ENCODE results near the gene HLA-DOB. TPM values are rescaled to one million over a fixed set of nuclear protein-coding genes. Genes with fewer than 3 reads are reported as not detected.

Gene HLA-DOB
- total and polyA plus RNA-seq, 2 of the 13 experiments (the other 11 are each of a cell fraction or from before 2014, with no cell fraction given): not detected

DNA sequence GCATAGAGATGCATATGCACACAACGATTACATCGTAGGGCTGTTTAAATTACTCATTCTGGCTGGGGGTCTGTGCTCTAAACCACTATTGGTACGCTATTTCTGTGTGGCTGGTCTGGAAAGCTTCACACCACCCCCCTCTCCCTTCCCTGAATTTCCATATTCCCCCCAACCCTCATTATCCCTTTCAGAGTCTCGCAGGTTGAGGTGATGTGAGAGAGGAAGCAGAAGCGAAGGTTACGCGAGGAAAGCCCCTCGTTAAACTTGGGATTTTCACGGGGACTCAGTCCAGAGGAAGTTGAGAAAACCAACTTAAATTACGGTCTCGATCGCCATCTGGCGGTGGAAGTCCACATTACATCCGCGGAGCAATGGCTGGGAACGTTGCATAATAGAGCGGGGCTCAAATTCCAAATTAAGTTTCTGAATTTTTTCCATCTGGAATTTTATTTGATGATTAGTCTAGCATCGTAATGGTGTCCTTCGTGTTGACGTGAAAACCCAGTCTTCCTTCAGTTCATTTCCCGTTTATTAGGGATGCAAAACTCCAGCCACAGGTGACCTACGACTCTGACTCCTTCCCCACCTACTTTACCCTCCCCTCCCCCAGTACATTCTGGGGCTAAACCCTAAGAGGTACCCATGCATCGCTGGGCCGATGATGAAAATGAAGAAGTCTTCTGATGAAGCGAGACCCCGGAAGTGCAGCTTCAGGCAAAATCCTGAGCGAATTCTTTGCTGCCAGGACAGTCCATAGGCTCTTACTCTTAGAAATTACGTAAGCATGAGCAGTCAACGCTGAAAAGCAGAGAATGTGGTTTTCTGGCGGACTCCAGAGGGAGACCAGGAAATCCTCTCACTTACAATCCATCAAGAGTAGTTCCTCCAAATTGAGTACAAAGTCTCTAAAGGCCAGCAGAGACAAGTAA lies 19.7 kb downstream of the HLA-DOB start (continued):
- TF ChIP-seq ZNF749 (CRISPR knock-in tag; IDR thresholded peaks at IDR 0.05; ENCODE audit: borderline replicate concordance): no peak
- no peak for TF ChIP-seq HOXA3 (CRISPR knock-in tag; IDR thresholded peaks at IDR 0.05)
- 0 out of 2 replicates have a peak, but pooled peaks have one; percentile 47 for TF ChIP-seq SETDB1 (CRISPR knock-in tag; IDR thresholded peaks at IDR 0.05; ENCODE audit: borderline replicate concordance)
- no peak for TF ChIP-seq ZNF564 (CRISPR knock-in tag; IDR thresholded peaks at IDR 0.05)
- no peak for TF ChIP-seq ZNF367 (CRISPR knock-in tag; IDR thresholded peaks at IDR 0.05; ENCODE audit: borderline replicate concordance)
- TF ChIP-seq ZNF3 (CRISPR knock-in tag; IDR thresholded peaks at IDR 0.05): no peak
- TF ChIP-seq RXRA (CRISPR knock-in tag; IDR thresholded peaks at IDR 0.05): no peak
- no peak for TF ChIP-seq KDM1A (CRISPR knock-in tag; IDR thresholded peaks at IDR 0.05)
- no peak for TF ChIP-seq CENPT (CRISPR knock-in tag; IDR thresholded peaks at IDR 0.05; ENCODE audit: low read depth)
- TF ChIP-seq RFX5 (IDR thresholded peaks at IDR 0.05; ENCODE audit: low read depth, low read length): 0 out of 2 replicates have a peak, but pooled peaks have one; percentile 4
- 0 out of 2 replicates have a peak, but pooled peaks have one; percentile 2 for TF ChIP-seq BCL6 (CRISPR knock-in tag; IDR thresholded peaks at IDR 0.05)
- TF ChIP-seq MTF1 (CRISPR knock-in tag; IDR thresholded peaks at IDR 0.05): no peak
- no peak for TF ChIP-seq KLF13 (CRISPR knock-in tag; IDR thresholded peaks at IDR 0.05)
- TF ChIP-seq, protein P1, sequence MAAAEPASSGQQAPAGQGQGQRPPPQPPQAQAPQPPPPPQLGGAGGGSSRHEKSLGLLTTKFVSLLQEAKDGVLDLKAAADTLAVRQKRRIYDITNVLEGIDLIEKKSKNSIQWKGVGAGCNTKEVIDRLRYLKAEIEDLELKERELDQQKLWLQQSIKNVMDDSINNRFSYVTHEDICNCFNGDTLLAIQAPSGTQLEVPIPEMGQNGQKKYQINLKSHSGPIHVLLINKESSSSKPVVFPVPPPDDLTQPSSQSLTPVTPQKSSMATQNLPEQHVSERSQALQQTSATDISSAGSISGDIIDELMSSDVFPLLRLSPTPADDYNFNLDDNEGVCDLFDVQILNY (CRISPR knock-in tag; conservative IDR thresholded peaks at IDR 0.05): 0 out of 2 replicates have a peak, but pooled peaks have one; percentile 8
- TF ChIP-seq AKAP8 (CRISPR knock-in tag; IDR thresholded peaks at IDR 0.05): 0 out of 2 replicates have a peak, but pooled peaks have one; percentile 57
- TF ChIP-seq, protein P2, sequence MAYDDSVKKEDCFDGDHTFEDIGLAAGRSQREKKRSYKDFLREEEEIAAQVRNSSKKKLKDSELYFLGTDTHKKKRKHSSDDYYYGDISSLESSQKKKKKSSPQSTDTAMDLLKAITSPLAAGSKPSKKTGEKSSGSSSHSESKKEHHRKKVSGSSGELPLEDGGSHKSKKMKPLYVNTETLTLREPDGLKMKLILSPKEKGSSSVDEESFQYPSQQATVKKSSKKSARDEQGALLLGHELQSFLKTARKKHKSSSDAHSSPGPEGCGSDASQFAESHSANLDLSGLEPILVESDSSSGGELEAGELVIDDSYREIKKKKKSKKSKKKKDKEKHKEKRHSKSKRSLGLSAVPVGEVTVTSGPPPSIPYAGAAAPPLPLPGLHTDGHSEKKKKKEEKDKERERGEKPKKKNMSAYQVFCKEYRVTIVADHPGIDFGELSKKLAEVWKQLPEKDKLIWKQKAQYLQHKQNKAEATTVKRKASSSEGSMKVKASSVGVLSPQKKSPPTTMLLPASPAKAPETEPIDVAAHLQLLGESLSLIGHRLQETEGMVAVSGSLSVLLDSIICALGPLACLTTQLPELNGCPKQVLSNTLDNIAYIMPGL (CRISPR knock-in tag; IDR thresholded peaks at IDR 0.05; ENCODE audit: borderline replicate concordance in 1 of 2, low read depth in 1 of 2): peak in 1 of 2 experiments; percentile 32; a peak in 1 of 4 replicates
- TF ChIP-seq, protein P3, sequence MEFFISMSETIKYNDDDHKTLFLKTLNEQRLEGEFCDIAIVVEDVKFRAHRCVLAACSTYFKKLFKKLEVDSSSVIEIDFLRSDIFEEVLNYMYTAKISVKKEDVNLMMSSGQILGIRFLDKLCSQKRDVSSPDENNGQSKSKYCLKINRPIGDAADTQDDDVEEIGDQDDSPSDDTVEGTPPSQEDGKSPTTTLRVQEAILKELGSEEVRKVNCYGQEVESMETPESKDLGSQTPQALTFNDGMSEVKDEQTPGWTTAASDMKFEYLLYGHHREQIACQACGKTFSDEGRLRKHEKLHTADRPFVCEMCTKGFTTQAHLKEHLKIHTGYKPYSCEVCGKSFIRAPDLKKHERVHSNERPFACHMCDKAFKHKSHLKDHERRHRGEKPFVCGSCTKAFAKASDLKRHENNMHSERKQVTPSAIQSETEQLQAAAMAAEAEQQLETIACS (CRISPR knock-in tag; IDR thresholded peaks at IDR 0.05): no peak
- no peak for TF ChIP-seq ZNF670 (CRISPR knock-in tag; IDR thresholded peaks at IDR 0.05; ENCODE audit: borderline replicate concordance)
- no peak for TF ChIP-seq SATB2 (CRISPR knock-in tag; IDR thresholded peaks at IDR 0.05)
- TF ChIP-seq, protein P4, sequence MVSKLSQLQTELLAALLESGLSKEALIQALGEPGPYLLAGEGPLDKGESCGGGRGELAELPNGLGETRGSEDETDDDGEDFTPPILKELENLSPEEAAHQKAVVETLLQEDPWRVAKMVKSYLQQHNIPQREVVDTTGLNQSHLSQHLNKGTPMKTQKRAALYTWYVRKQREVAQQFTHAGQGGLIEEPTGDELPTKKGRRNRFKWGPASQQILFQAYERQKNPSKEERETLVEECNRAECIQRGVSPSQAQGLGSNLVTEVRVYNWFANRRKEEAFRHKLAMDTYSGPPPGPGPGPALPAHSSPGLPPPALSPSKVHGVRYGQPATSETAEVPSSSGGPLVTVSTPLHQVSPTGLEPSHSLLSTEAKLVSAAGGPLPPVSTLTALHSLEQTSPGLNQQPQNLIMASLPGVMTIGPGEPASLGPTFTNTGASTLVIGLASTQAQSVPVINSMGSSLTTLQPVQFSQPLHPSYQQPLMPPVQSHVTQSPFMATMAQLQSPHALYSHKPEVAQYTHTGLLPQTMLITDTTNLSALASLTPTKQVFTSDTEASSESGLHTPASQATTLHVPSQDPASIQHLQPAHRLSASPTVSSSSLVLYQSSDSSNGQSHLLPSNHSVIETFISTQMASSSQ (IDR thresholded peaks at IDR 0.05; ENCODE audit: low read depth): no peak
- TF ChIP-seq, protein P4 (CRISPR knock-in tag; IDR thresholded peaks at IDR 0.05; ENCODE audit: borderline replicate concordance): no peak

All from HepG2 (cell line).